CD4-positive, alpha-beta T cell treated with Interleukin-4 for 1 hour (primary cell): ENCODE results near the gene NCKAP5.

Source experiments
- DNase-seq, 2 donors: peaks; one replicate each; pipeline ENCODE4 v3.0.0-alpha.2; 2020 to 2022

NCKAP5 gene

DNA sequence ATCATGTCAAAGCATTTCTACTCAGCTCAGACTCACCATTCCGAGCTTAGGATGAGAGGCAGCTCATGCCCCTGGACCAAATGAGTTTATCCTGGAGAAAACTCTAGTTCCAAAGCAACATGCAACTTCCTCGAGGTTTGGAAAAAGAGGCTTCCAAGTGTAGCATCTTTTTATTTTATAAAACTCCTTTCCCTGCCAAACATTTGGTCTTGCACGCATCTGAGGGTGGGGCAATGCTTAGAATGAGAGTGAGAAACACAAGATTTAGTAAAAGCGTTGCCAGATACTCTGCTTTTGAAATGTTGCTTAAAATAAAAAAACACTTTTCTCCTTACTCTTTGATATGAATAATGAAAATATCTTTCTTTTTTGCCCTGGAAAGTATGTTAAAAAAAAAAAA is 151.5 kb downstream of the NCKAP5 start:
- DNase-seq = no peak

DNA sequence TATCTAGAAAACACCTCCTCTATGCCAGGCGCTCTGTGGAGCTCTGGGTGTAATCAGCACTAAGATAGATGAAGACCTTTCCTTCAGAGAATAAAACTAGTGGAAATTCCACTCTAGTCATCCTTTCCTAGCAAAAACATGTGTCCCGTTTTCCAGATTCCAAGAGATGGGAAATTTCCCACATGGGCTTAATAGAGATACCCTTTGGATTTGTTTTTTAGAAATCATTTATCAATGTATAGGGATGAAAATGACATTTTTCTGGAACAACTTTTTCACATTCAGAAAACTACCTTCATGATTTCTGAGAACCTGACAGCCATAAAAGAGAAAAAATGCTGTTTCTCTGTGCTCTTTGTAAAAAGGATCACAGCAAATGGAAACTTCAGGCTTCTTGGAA is 152.1 kb downstream of the NCKAP5 start:
- no peak for DNase-seq

- DNase-seq = no peak
Measured at GRCh38 chr2:133415210-133415876, 152.9 kb downstream of the NCKAP5 start.

DNA sequence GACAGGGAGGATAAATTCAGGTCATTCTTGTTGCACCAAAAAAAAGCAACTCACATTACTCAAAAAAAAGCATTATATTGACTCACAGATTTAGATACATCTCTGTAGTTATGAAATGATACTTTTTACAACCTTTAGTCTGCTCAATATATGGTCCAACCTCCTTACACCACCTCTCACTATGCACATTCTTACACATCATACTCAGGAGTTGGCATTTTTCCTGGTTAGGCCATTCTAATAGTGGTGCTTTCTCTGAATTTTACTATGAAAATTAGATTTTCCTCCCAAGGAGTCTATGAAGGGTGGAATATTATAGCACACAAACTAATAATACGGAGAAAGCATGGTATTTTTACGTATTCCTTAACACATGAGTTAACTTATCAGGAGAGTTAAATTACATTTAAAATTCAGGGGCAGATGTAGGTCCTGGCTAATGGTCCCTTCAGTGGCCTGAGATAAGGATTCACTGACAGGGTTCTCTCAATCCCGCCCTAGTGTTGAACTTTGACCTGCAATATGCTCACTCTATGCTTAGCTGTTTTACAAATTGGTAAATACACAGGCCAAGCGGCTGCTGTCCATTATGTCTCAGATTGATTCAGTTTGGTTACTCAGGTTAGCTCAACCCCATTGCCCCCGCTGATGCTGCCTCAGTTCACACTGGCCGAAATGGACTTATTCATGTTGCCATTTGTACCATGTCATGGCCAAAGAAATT is 153.6 kb downstream of the NCKAP5 start:
- DNase-seq = no peak

GRCh38 chr2:133413863-133414262 is 154.4 kb downstream of the NCKAP5 start:
- DNase-seq = no peak

DNA sequence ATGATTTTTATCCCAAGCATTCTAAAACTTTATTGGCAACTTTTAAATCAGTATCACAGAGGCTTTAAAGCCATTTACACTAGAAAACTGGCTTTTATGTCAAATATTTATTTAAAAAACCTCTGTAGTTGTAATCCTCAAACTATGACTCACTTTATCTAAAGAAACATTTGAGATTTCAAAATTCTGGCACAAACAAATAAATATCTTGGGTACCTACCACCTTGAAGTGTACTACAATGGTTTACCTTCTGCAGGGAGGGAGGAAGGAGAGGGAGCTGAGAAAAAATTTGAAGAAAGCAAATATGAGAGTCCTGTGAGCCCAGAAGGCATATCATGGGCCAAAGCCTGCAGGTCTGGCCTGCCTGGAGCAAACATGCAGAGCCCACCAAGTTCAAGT is 155.6 kb downstream of the NCKAP5 start:
- no peak for DNase-seq

DNA sequence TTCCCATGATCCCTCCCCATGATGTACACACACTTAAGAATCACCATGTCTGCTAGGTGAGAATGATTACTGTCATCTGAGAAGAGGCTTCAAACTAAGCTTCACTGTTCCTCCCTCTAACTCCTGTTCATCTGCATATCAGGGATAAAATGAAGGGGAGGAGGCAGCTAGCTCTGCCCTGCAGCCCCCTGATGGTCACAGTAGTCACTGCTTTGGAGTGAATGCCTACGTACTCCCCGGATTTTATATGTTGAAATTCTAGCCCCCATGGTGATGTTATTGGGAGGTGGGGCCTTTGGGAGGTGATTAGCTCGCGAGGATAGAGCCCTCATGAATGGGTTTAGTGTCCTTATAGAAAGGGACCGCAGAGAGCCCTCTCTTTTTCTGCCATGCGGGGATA is 156.4 kb downstream of the NCKAP5 start:
- no peak for DNase-seq

GRCh38 chr2:133411101-133411500 is 157.2 kb downstream of the NCKAP5 start:
- no peak for DNase-seq

DNA sequence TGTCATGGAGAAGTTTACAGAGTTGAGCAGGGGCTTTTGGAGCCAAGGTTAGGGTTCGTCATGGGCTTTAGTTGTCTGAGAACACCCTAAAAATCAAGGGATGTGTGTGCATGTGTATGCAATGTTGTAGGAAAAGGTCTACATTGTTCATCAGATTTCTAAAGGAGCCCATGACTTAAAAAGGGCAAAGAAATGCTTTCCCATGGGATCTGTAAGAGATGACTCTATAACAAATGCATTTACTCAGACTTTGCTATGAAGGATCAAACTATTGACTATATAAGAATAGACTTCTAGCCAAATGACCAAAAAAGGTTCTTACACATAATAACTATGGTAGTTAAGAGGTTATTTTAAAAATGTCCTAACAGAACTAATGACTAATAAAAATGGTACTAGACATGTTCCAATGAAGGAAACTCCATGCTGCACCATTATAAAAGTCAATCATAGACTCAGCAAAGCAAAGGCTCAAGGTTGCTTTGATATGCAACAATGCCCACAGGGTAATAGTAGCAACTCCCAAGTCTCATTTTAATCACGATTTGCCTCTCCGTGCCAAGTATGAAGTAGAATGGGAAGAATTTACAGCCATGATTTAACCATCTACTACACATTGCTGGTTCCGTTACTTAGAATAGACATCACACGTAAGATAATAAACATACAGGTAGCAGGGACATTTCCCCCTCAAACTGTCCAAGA is 158.5 kb downstream of the NCKAP5 start:
- DNase-seq = no peak

DNA sequence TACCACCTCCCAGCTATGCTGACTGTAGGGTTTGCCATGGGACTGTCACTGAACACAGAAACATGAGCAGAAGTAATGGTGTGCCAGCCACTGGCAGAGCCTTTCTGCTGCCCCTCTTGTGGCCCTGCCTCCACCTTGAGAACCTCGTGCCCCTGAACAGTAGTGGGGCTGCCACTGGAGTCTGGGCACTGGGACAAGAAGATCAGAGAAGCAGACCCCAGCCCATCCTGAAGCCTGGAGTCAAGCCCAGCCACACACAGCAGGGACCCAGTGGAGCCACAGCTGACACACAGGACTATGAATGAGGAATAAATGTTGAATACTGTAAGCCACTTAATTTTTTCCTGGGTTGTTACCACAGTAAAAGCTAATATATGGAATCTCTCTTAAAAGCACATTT is 159.6 kb downstream of the NCKAP5 start:
- no peak for DNase-seq

DNA sequence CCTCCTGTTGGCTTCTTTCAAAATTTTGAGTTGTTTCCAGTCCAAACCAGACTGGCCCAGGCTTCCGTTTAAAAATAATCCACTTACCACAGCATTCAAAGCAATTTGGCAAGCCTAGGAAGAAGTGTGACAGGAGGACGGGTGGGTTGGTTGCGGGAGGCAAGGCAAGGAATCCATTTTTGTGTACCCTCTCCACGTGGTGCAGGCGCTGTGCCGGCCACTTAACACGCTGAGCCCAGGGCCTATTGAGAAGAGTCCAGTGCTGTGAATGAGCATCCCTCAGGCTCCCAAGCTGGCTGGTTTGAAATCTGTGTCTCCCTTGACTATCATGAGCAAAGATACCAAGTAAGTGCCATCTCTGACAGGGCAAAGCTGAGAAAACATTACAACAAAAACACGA is 160.9 kb downstream of the NCKAP5 start:
- DNase-seq = no peak

- DNase-seq = no peak
Measured at GRCh38 chr2:133405252-133405651, 163.0 kb downstream of the NCKAP5 start.

DNA sequence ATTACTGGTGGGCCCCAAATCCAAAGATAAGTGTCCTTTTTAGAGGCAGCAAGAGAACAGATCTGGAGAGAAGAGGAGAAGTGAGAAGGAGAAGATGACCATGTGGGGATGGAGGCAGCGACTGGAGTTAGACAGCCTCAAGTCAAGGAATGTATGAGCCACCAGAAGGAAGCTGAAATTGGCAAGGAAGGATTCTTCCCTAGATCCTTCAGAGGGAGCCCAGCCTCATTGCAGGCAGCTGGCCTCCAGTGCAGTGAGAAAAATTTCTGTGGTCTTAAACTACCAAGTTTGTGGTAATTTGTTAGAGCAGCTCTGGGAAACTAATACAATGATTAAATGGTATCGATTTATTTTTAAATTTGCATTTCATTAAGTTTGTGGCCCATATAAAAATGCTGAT is 167.9 kb downstream of the NCKAP5 start:
- DNase-seq = no peak

- no peak for DNase-seq
Measured at GRCh38 chr2:133393895-133394294, 174.4 kb downstream of the NCKAP5 start.

- DNase-seq = no peak
Measured at GRCh38 chr2:133390156-133390555, 178.1 kb downstream of the NCKAP5 start.

GRCh38 chr2:133389569-133389968 is 178.7 kb downstream of the NCKAP5 start:
- no peak for DNase-seq

DNA sequence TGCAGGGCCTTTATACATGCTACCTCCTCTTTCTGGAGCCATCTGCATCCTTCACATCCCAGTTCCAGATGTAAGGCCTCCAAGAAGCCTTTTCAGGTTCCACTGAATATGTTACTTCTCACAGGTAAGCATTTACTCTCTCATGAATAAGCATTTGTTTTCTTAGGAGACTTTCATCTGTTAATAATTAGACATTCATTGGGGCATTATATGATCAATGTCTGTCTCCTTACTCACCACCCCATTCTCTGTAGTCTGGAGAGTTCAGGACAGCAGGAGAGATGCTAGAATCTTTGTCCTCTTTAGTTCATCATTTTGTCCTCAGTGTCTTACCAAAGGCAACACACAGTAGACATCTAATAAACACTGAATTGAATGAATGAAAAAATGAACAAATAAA is 185.7 kb downstream of the NCKAP5 start:
- DNase-seq = no peak

DNA sequence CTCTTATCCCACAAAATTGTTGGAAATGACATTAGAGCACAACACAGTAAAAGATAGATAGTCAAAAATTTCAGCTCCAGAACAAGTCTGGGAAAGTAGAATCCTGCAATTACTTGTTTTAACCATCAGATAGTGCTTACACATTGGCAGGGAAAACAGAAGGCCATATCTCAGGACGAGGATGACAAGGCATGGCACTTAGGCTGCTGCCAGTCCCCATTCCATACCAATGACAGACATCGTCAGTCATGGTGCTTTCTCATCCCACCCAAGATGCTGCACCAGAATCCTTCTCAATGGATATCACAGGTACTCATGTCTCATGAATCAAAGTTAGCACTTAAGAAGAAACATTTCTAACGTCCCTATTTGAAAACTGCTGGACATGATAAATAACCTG is 187.3 kb downstream of the NCKAP5 start:
- no peak for DNase-seq

- no peak for DNase-seq
Measured at GRCh38 chr2:133378928-133379549, 189.2 kb downstream of the NCKAP5 start.

GRCh38 chr2:133378386-133378785 is 189.9 kb downstream of the NCKAP5 start:
- DNase-seq = no peak

DNA sequence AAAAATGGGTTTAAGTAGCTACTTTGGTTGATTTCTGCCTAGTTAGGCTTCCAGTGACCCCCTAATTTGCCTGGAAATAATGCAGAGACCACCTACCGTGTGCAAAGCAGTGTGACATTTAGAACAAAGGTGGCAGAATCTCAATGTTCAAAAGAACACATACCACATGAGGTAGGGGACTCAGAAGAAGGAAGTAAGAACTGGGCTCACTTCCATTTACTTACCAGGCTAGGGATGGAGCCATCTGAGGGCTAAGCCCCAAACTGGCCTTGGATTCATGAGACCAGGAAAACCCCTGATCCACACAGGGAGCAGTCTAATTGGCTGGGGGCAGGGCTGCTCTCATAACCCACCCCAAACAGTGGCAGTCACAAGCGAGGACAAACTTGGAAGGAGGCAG is 190.7 kb downstream of the NCKAP5 start:
- no peak for DNase-seq

DNA sequence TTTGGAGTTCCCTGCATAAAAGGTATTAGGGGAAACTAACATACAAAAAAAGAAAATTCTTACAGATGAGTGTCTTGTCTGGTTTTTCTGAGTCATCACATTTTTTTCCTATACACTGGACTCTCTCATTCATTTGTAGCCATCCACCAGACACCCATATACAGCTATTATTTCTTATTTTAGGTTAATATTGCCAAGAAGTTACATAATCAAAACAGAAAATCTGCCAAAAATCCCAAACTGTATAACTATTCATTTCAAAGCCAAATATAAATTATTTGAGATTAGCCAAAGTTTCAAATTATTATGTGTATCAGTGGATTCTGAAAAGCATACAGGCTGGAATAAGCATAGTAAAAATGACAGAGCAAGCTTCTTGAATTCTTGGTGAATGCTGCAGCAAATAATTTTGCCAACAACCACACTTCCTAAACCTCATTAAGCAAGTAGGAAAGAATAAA is 191.2 kb downstream of the NCKAP5 start:
- no peak for DNase-seq

- no peak for DNase-seq
Measured at GRCh38 chr2:133374781-133375180, 193.5 kb downstream of the NCKAP5 start.

- DNase-seq = no peak
Measured at GRCh38 chr2:133371286-133371685, 197.0 kb downstream of the NCKAP5 start.
